ENCODE measurements around the gene SNX8.

The SNX8 gene

GRCh38 chr7:2242541-2243429 is 71.5 kb downstream of the SNX8 start:
- no peak for DNase-seq

- DNase-seq = peak; percentile 85
Observed at GRCh38 chr7:2241580-2242540, 72.4 kb downstream of the SNX8 start, which contains the start of the genes MRM2 and NUDT1. Gene MRM2 (minus strand): TSS chr7:2242205. CDS start chr7:2242169, 36 bp downstream. Gene NUDT1 (plus strand): TSS chr7:2242226. CDS start chr7:2244575, 2,349 bp downstream.

GRCh38 chr7:2239242-2239641 is 75.0 kb downstream of the SNX8 start:
- no peak for DNase-seq

GRCh38 chr7:2237109-2237602 is 77.1 kb downstream of the SNX8 start:
- no peak for DNase-seq

- DNase-seq = no peak
Observed at GRCh38 chr7:2233926-2234325, 80.3 kb downstream of the SNX8 start.

- DNase-seq = peak; percentile 92
Observed at GRCh38 chr7:2232766-2233520, 81.3 kb downstream of the SNX8 start, which contains the start of gene MAD1L1. Gene MAD1L1 (minus strand): TSS chr7:2232945. CDS start chr7:2230133, 2,812 bp downstream.

GRCh38 chr7:2231992-2232765 is 82.1 kb downstream of the SNX8 start:
- DNase-seq = no peak

GRCh38 chr7:2230882-2231281 is 83.4 kb downstream of the SNX8 start:
- DNase-seq = no peak

- no peak for DNase-seq
Observed at GRCh38 chr7:2230226-2230625, 84.0 kb downstream of the SNX8 start.

- DNase-seq = no peak
Observed at GRCh38 chr7:2229467-2229866, 84.8 kb downstream of the SNX8 start.

GRCh38 chr7:2228921-2229320 is 85.3 kb downstream of the SNX8 start:
- DNase-seq = no peak

- no peak for DNase-seq
Observed at GRCh38 chr7:2227699-2228098, 86.5 kb downstream of the SNX8 start.

GRCh38 chr7:2225830-2226229 is 88.4 kb downstream of the SNX8 start:
- no peak for DNase-seq

- no peak for DNase-seq
Observed at GRCh38 chr7:2225336-2225735, 88.9 kb downstream of the SNX8 start.

GRCh38 chr7:2224934-2225333 is 89.3 kb downstream of the SNX8 start:
- DNase-seq = no peak

- DNase-seq = no peak
Observed at GRCh38 chr7:2224491-2224928, 89.7 kb downstream of the SNX8 start.

- DNase-seq = no peak
Observed at GRCh38 chr7:2223321-2223720, 90.9 kb downstream of the SNX8 start.

- DNase-seq = no peak
Observed at GRCh38 chr7:2222516-2222915, 91.7 kb downstream of the SNX8 start.

- no peak for DNase-seq
Observed at GRCh38 chr7:2220954-2221353, 93.3 kb downstream of the SNX8 start.

GRCh38 chr7:2220506-2220905 is 93.7 kb downstream of the SNX8 start:
- no peak for DNase-seq

- no peak for DNase-seq
Observed at GRCh38 chr7:2220030-2220429, 94.2 kb downstream of the SNX8 start.
